Thyroid gland (tissue), 4 donors: ENCODE results near the gene ZRSR2.

ENCODE experiments used
- POLR2A ChIP-seq, 2 donors: fragments of 450-650 bp; IDR thresholded peaks; one replicate each; pipeline ENCODE4 v1.6.1; 2017; ENCODE audit warnings: antibody characterized with exemption in 2 of 2, mild to moderate bottlenecking in 2 of 2, moderate library complexity in 1 of 2
- TF ChIP-seq, protein P1 (sequence below), 6 experiments: fragments of 200-600 bp in 3 of 6; fragments of 450-650 bp in 3 of 6; sonication (generic) in 3 of 6; IDR thresholded peaks; one replicate each; pipeline ENCODE4 v1.5.1; 2016 to 2019; ENCODE audit warnings: antibody characterized with exemption in 6 of 6, mild to moderate bottlenecking in 2 of 6, inconsistent platforms in 1 of 6, moderate library complexity in 1 of 6

DNA sequence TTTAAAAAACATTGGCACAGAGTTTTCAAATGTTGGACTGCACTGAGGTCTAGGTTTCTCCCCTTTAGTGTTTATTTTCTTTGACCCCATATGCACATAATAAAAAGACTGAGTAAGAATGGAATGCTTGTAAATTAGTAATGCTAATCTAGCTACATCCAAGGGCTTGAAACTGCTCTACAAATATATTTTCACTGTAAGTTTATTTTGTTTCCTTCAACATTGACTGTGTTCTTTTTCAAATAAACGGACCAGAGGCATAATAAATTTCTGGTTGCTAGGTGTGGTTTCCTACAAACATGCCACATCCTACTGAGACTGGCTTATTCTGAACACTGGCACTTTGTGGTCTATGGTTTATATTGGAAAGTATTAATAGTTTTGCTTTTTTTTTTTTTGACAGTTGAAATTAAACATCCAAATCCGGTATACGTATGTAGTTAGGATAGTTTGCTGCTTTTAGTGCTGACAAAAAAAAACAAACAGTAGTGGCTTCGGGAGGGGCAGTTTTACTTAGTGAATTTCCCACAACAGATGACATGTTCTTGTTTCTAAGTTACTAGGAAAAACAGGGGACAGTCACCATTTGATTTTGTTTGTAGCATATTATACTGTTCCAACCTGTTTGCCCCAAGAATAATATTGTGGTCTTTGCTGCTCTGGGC lies 39.0 kb upstream of the ZRSR2 start:
- TF ChIP-seq, protein P1, sequence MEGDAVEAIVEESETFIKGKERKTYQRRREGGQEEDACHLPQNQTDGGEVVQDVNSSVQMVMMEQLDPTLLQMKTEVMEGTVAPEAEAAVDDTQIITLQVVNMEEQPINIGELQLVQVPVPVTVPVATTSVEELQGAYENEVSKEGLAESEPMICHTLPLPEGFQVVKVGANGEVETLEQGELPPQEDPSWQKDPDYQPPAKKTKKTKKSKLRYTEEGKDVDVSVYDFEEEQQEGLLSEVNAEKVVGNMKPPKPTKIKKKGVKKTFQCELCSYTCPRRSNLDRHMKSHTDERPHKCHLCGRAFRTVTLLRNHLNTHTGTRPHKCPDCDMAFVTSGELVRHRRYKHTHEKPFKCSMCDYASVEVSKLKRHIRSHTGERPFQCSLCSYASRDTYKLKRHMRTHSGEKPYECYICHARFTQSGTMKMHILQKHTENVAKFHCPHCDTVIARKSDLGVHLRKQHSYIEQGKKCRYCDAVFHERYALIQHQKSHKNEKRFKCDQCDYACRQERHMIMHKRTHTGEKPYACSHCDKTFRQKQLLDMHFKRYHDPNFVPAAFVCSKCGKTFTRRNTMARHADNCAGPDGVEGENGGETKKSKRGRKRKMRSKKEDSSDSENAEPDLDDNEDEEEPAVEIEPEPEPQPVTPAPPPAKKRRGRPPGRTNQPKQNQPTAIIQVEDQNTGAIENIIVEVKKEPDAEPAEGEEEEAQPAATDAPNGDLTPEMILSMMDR (IDR thresholded peaks at IDR 0.05) = no peak
- no peak for TF ChIP-seq POLR2A (IDR thresholded peaks at IDR 0.05)
